Muscle of arm (tissue), 14 donors: ENCODE data around the gene EDN2. TPM values are rescaled to one million over a fixed set of nuclear protein-coding genes. Genes with fewer than 3 reads are reported as not detected.

ENCODE experiments used
- DNase-seq: peaks from one replicate; pipeline ENCODE4 v3.0.0-alpha.2; 2013
- long read RNA-seq, 11 donors: transcript quantifications; one replicate each; lab custom pipeline, GENCODE V29; 2026
- polyA plus RNA-seq, 12 donors: library from polyadenylated mRNA; unstranded; fragments of 120-200 nt; gene quantifications; one replicate each; pipeline ENCODE4 v1.2.1, GENCODE V29; 2013; ENCODE audit not compliant: insufficient read length in 12 of 12

The EDN2 gene
- 1 to 10 TPM in 4 of 12 donors, under 1 TPM in 5, not detected in 3; 0.30 to 8.4 (median 0.82) TPM for polyA plus RNA-seq
- long read RNA-seq, donor 1: 0 reads
- long read RNA-seq, donor 2: 0 reads
- long read RNA-seq, donor 3: 0 reads
- long read RNA-seq, donor 4, partial matches to known transcripts: 0 of 1 reads
- long read RNA-seq, donor 4, other reads (novel, unspliced or antisense): 0 of 1 reads
- long read RNA-seq, donor 5: 0 reads
- long read RNA-seq, donor 6: 0 reads
- long read RNA-seq, donor 7, partial matches to known transcripts: 0 of 1 reads
- long read RNA-seq, donor 7, other reads (novel, unspliced or antisense): 0 of 1 reads
- long read RNA-seq, donor 8: 0 reads
- long read RNA-seq, donor 9, partial matches to known transcripts: 0 of 1 reads
- long read RNA-seq, donor 9, other reads (novel, unspliced or antisense): 0 of 1 reads
- long read RNA-seq, donor 10: 0 reads
- long read RNA-seq, donor 11: 0 reads

- DNase-seq: no peak
Observed at GRCh38 chr1:41484402-41485241, at the start of gene EDN2. TSS of gene EDN2 (minus strand) at chr1:41484683. CDS start at chr1:41484601, 82 bp downstream.

- DNase-seq: no peak
Observed at GRCh38 chr1:41533731-41534080, 49.2 kb upstream of the EDN2 start.

GRCh38 chr1:41533016-41533730 is 48.7 kb upstream of the EDN2 start:
- DNase-seq: no peak

- no peak for DNase-seq
Observed at GRCh38 chr1:41532206-41532975, 47.9 kb upstream of the EDN2 start.

GRCh38 chr1:41530411-41530810 is 45.9 kb upstream of the EDN2 start:
- DNase-seq: no peak

- DNase-seq: no peak
Observed at GRCh38 chr1:41529621-41530395, 45.3 kb upstream of the EDN2 start.

- DNase-seq: no peak
Observed at GRCh38 chr1:41528726-41529605, 44.5 kb upstream of the EDN2 start.

- DNase-seq: no peak
Observed at GRCh38 chr1:41528106-41528505, 43.6 kb upstream of the EDN2 start.

- DNase-seq: no peak
Observed at GRCh38 chr1:41526956-41527561, 42.6 kb upstream of the EDN2 start.

GRCh38 chr1:41525891-41526587 is 41.6 kb upstream of the EDN2 start:
- no peak for DNase-seq

GRCh38 chr1:41524676-41525675 is 40.5 kb upstream of the EDN2 start:
- no peak for DNase-seq

- DNase-seq: no peak
Observed at GRCh38 chr1:41523949-41524675, 39.6 kb upstream of the EDN2 start.

- no peak for DNase-seq
Observed at GRCh38 chr1:41523071-41523470, 38.6 kb upstream of the EDN2 start.

GRCh38 chr1:41521766-41522165 is 37.3 kb upstream of the EDN2 start:
- no peak for DNase-seq

- DNase-seq: no peak
Observed at GRCh38 chr1:41520951-41521752, 36.7 kb upstream of the EDN2 start.

- DNase-seq: no peak
Observed at GRCh38 chr1:41519667-41520066, 35.2 kb upstream of the EDN2 start.
